Activated naive CD8-positive, alpha-beta T cell treated with anti-CD3 and anti-CD28 coated beads, Interleukin-2, amount 50 U/mL, for 24 hours (primary cell): ENCODE measurements around the gene DHX16.
A peak's percentile ranks its signal among the peaks of the same experiment; 100 is the strongest.

Experiments used
- ATAC-seq: fragments of 150-1000 bp; cut with Tn5 transposase; one replicate; pipeline ENCODE4 v1.10.0; 2021
- DNase-seq: peaks from one replicate; pipeline ENCODE4 v3.0.0; 2021
- H3K27ac Mint-ChIP-seq: one replicate; pipeline ENCODE4 v1.8.0; 2021; ENCODE audit warnings: mild to moderate bottlenecking, mixed read lengths
- H3K27me3 Mint-ChIP-seq: one replicate; pipeline ENCODE4 v1.8.0; 2021; ENCODE audit warnings: mixed read lengths
- H3K36me3 Mint-ChIP-seq: one replicate; pipeline ENCODE4 v1.8.0; 2021; ENCODE audit warnings: low read depth, mixed read lengths
- H3K4me1 Mint-ChIP-seq: one replicate; pipeline ENCODE4 v1.8.0; 2021; ENCODE audit warnings: mixed read lengths
- H3K4me3 Mint-ChIP-seq: one replicate; pipeline ENCODE4 v1.8.0; 2021; ENCODE audit warnings: mild to moderate bottlenecking, moderate library complexity, mixed read lengths
- H3K9me3 Mint-ChIP-seq: one replicate; pipeline ENCODE4 v1.8.0; 2021; ENCODE audit warnings: mixed read lengths

DHX16 gene

DNA sequence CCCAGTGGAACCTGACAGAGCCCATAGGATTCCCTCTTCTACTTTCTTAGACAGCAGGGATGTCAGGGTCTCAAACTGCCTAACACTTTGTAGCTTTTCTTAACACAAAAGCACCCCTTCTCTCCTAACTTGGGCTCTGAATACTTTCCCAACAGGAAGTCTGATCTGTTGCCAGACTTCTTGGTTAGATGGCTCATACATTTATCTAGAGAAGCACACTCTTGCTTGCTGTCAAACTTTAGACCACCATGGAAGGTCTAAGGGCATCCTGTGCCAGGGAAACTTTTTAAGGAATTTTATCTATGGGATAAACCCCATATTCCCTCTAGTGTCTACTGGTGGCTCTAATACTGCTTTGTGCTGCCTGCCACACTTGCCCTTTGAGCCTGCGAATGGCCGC is 29.1 kb downstream of the DHX16 start:
- ATAC-seq (no peak), DNase-seq (no peak)
- Mint-ChIP-seq H3K4me1 (peaks cover 33% of the 10 kb centered on the region), H3K27me3 (no peaks in the 10 kb centered on the region), H3K9me3 (no peaks in the 10 kb centered on the region), H3K36me3 (peaks cover 6% of the 10 kb centered on the region), H3K4me3 (no peak overlapping the region), H3K27ac (no peak overlapping the region)

DNA sequence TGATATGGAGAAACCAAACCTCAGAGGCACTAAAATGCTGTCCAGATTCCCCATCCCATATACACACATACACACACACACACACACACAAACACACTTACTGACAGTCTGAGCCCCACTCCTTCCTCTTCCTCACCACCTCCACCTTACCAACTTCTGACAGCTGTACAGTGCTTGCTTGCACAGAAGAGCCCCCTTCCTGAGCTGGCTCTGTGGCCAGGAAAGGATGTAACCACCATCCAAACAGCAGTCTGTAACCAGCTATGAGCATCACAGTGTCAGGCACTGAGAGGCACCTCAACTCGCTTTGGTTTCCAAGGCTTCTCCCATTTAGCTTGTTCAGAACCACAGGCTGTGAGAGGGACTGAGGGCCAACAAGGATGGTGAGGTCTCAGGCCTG is 31.8 kb downstream of the DHX16 start:
- no peaks in the 10 kb centered on the region for H3K9me3 Mint-ChIP-seq
- DNase-seq = no peak
- H3K27me3 Mint-ChIP-seq = no peaks in the 10 kb centered on the region
- H3K27ac Mint-ChIP-seq = no peak overlapping the region
- ATAC-seq = peak; percentile 30
- H3K36me3 Mint-ChIP-seq = peaks cover 5% of the 10 kb centered on the region
- no peak overlapping the region for H3K4me3 Mint-ChIP-seq
- H3K4me1 Mint-ChIP-seq = peaks cover 18% of the 10 kb centered on the region

DNA sequence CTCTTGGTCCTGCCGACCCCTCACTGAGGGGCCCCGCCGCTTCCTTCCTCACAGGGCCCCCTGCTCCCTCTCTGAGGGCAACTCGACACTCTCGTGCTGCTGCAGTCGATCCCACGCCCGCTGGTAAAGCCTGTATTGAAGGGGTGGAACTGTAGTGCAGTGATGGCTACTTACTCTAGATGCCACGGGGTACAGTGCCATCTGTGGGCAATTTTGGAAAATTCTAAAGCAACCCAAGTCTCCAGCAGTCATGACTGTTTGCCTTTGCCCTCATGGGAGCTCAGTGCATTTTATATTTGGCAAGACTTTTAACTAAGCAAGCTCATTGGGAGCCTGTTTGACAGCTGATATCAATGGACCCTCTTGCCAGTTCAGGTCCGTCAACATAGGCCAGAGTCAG is 32.3 kb downstream of the DHX16 start:
- Mint-ChIP-seq H3K4me1 (peaks cover 13% of the 10 kb centered on the region), H3K27ac (no peak overlapping the region), H3K4me3 (no peak overlapping the region), H3K36me3 (peaks cover 1% of the 10 kb centered on the region), H3K9me3 (no peaks in the 10 kb centered on the region), H3K27me3 (no peaks in the 10 kb centered on the region)
- ATAC-seq = peak; percentile 58
- DNase-seq = no peak

DNA sequence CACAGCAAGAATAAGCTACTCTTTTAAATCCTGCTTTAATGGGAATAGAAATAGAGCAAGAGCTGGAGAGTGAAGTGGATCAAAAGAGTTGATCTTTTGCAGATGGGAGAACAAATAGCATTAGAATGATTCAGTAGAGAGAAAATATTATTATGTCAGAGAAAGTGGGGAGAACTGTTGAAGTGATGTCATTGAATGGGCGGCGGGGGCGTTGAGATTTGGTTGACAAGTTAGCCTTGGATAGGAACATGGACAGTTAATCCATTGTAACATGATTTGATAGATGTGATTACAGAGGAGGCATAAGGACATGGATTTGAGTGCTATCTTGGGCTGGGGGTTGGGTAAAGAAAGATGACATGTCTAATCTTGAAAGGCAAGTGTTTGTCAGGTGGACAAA is 37.0 kb downstream of the DHX16 start:
- Mint-ChIP-seq H3K9me3 (no peaks in the 10 kb centered on the region), H3K4me3 (no peak overlapping the region), H3K27me3 (no peaks in the 10 kb centered on the region), H3K27ac (no peak overlapping the region), H3K36me3 (peaks cover 18% of the 10 kb centered on the region), H3K4me1 (peaks cover 4% of the 10 kb centered on the region)
- ATAC-seq = no peak
- no peak for DNase-seq

DNA sequence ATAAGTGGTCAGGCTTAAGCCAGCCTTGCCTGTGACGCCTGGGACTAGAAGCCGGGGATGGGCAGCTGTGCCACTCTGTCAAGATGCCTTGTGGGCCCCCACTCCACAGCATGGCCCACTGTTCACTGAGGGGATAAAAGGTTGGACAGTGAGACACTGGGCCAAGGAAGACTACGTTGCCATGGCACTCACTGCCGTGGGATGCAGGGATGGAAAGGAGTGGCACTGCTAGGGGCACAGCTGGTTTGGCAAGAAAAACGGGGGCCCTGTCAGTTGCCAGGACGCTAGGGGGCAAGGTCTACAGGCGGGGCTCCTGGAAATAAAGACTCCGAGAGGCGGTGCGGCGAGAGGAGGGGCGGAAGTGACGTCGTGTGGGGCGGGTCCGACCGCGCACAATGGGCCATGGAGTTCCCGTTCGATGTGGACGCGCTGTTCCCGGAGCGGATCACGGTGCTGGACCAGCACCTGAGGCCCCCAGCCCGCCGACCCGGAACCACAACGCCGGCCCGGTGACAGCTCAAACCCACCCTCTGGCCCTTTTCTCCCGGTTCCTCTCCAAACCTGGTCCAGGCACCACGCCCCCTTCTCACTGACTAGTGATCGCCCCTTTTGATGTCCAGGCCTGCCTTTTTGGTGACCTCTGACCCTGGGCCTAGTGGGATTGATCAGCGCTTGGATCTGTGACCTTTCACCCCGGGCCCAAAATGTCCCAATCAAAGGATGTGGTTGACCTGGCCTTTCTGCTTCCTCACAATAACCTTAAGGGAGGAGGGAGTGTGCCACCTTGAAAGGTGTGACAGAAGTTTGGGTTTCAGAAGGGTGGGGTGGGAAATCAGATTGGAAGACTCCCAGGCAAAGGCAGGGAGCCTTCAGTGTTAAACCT is 46.1 kb downstream of the DHX16 start, which contains the start of gene ATAT1:
Gene ATAT1, plus strand, starts transcription at position 391 of the 883 bp plus-strand sequence.
- Mint-ChIP-seq H3K27me3 (no peaks in the 10 kb centered on the region), H3K36me3 (peaks cover 38% of the 10 kb centered on the region), H3K4me3 (peak within 1 kb of the TSS; percentile 93), H3K4me1 (peaks cover 24% of the 10 kb centered on the region), H3K9me3 (no peaks in the 10 kb centered on the region), H3K27ac (peak within 1 kb of the TSS; percentile 92)
- DNase-seq = peak; percentile 90
- peak; percentile 98 for ATAC-seq

DNA sequence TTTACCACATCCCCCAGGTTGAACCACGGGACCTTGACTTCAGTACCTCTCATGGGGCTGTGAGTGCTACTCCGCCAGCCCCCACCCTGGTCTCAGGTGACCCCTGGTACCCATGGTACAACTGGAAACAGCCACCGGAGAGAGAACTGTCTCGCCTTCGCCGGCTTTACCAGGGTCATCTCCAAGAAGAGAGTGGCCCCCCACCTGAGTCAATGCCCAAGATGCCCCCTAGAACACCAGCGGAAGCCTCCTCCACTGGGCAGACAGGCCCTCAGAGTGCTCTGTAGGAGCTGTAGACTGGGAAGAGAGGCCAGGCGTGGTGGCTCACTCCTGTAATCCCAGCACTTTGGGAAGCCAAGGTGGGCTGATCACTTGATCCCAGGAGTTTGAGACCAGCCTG is 47.3 kb downstream of the DHX16 start:
- no peaks in the 10 kb centered on the region for H3K27me3 Mint-ChIP-seq
- H3K4me3 Mint-ChIP-seq = no peak overlapping the region
- H3K9me3 Mint-ChIP-seq = no peaks in the 10 kb centered on the region
- peaks cover 25% of the 10 kb centered on the region for H3K4me1 Mint-ChIP-seq
- H3K36me3 Mint-ChIP-seq = peaks cover 39% of the 10 kb centered on the region
- H3K27ac Mint-ChIP-seq = no peak overlapping the region
- no peak for DNase-seq
- no peak for ATAC-seq

DNA sequence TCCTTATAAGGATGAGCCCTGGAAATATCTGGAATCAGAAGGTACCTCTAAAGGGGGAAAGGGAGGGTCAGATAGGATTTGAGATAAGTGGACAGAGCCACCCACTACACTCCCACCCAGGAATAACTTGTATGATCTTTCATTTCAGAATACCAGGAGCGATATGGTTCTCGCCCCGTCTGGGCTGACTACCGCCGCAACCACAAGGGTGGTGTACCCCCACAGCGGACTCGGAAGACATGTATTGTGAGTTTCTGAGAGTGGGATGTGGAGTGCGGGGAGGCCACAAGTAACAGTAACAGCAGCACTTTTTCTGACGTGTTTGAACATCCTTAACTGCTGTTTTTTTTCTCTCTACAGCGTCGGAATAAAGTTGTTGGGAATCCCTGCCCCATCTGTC is 53.2 kb downstream of the DHX16 start:
- H3K27me3 Mint-ChIP-seq = peaks cover 4% of the 10 kb centered on the region
- peak overlapping the region; percentile 99 for H3K27ac Mint-ChIP-seq
- no peaks in the 10 kb centered on the region for H3K9me3 Mint-ChIP-seq
- DNase-seq (no peak), ATAC-seq (no peak)
- peaks cover 60% of the 10 kb centered on the region for H3K36me3 Mint-ChIP-seq
- peaks cover 34% of the 10 kb centered on the region for H3K4me1 Mint-ChIP-seq
- H3K4me3 Mint-ChIP-seq = peak overlapping the region; percentile 98

DNA sequence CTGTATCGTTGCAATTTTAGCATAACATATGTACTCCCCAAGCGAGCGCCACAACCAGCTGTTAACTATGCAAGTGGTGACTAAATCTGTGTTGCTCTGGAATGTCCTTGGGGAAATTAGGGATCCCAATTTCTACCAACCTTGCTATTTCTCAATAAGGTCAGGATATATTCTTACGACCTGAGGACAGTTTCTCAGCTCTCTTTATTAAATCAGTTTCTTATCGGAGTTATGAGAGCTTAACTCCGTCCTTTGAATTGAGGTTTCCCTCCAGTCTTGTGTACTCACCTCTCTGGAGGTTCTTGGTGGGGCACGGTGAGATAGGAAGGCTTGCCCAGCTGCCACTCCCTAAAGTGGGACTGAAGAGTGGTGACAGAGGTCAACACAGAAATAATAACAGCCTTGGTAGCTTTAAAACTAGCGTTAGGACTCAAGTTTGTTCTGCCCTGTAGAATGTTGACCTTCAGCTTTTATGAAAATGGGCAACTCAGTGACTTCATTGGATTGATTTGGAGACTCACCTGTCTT is 54.5 kb downstream of the DHX16 start:
- H3K4me1 Mint-ChIP-seq = peaks cover 46% of the 10 kb centered on the region
- no peak for DNase-seq
- peak overlapping the region; percentile 99 for H3K27ac Mint-ChIP-seq
- H3K36me3 Mint-ChIP-seq = peaks cover 70% of the 10 kb centered on the region
- peak overlapping the region; percentile 98 for H3K4me3 Mint-ChIP-seq
- H3K9me3 Mint-ChIP-seq = no peaks in the 10 kb centered on the region
- ATAC-seq = no peak
- peaks cover 4% of the 10 kb centered on the region for H3K27me3 Mint-ChIP-seq

DNA sequence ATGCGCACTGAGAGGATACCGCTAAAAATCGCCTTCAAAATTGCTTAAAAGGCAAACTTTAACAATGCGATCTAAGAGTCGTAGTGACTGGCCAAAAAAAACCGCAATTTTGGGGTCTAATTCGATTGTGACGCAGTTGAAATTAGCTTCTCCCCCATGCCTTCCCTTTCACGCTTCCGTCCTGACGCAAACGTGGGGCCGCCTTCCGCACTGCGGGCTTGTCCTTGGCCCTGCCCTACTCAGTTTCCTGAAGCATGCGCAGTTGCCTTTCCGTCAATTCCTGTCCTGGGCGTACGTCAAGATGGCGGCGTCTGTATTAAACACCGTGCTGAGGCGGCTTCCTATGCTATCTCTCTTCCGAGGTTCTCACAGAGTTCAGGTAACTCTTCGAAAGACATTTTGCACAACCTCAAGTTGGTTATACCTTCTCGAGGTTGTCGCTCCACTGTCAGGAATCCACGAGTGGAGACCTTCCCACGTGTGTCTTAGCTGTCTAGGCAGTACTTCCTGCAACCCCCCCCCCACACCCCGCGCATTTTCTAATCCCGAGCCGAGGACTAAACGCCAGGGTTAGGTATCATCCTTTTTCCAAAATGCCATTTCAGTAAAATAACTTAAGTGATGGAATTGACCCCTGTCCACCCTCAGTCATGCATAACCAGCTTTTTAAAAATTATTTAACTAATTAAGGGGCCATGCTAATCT is 55.1 kb downstream of the DHX16 start, which contains the start of gene MRPS18B:
Gene MRPS18B, plus strand, starts transcription at position 276 of the 705 bp plus-strand sequence. Its CDS starts 26 bp downstream, at position 302.
- Mint-ChIP-seq H3K36me3 (peaks cover 73% of the 10 kb centered on the region), H3K27ac (peak within 1 kb of the TSS; percentile 99), H3K4me3 (peak within 1 kb of the TSS; percentile 98), H3K4me1 (peaks cover 52% of the 10 kb centered on the region), H3K9me3 (no peaks in the 10 kb centered on the region), H3K27me3 (peaks cover 4% of the 10 kb centered on the region)
- peak; percentile 85 for ATAC-seq
- peak; percentile 97 for DNase-seq

DNA sequence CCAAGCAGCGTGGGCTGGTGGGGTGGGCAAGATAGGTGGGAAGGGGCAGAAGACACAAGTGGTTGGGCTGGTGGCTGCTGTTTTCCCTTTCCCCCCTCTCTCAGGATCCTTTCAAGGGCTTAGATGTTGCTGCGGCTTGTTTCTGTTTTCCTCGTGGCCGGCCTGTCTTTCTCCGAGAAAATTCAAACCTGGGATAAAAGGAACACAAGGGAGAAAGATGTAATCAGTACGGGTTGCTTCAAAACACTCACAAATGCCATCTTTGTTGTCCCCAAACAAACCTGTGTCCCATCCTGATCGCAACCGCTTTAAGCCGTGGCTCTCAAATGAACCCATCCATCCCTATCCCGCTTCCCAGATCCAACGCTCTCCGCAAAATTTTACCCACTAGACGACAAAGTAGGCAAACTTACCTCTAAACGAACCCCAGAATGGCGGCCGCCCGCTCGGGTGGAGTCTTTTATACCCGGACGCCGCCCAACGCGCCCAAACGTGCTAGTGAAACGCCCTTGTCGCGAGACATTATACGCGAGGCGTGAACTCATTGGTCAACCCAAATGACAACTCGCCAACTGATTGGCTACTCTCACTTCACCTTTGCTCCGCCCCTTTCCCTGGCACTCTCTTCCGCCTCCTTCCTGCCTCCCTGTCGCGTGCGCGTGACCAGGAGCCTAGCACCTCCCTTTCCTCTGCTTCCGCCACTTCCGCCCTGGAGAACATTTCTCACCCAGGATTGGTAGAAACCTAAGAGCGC is 55.8 kb downstream of the DHX16 start, which contains the start of gene PPP1R10:
Gene PPP1R10, minus strand, starts transcription at position 433 of the 754 bp plus-strand sequence. CDS start 7,299 bp downstream, outside the sequence.
- H3K4me1 Mint-ChIP-seq = peaks cover 57% of the 10 kb centered on the region

DNA sequence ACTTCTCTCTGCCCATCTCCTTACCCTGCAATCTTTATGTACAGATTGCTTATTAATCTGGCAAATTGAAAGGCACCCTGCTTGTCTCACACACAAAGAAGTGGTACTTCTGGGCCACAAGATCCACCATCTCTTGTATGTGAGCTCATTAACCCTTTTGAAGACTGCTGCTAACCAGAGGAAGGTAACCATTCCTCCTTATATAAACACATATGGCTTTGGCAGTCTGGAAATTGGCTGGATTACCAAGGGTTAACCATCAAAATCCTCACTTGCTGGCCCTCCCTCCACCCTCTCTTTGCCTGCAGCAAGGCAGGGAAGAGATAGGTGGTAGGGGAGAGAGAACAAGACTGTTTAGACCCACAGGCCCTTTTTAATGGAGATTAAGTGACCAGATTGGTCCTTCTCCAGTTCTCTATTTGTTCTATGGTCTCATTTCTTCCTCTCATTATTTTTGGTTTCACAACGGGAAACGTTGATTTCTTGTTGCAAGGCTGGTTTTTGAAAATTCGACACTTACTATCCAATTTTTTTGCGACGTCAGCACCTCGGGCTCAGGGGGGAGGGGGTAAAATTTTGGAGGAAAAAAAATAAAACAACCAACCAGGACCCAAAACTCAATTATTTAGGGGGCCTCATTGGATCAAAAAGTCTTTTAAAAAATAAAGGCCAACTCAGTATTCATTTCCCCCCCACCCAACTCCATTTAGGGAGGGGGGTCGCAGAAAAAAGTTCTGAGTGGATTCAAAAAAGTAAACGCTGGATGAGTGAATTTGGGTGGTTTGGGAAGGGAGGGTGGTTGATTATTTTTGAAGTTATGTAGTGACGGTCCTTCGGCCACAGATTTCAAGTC is 56.6 kb downstream of the DHX16 start:
- H3K4me3 Mint-ChIP-seq = peak overlapping the region; percentile 98
- peaks cover 78% of the 10 kb centered on the region for H3K36me3 Mint-ChIP-seq
- ATAC-seq = no peak
- H3K9me3 Mint-ChIP-seq = no peaks in the 10 kb centered on the region
- no peak for DNase-seq
- peaks cover 62% of the 10 kb centered on the region for H3K4me1 Mint-ChIP-seq
- peak overlapping the region; percentile 99 for H3K27ac Mint-ChIP-seq
- H3K27me3 Mint-ChIP-seq = peaks cover 4% of the 10 kb centered on the region

More for the DNA sequence above, 55.8 kb downstream of the DHX16 start, which contains the start of gene PPP1R10:
- DNase-seq (peak; percentile 96), ATAC-seq (peak; percentile 83)
- peaks cover 4% of the 10 kb centered on the region for H3K27me3 Mint-ChIP-seq
- no peaks in the 10 kb centered on the region for H3K9me3 Mint-ChIP-seq
- H3K27ac Mint-ChIP-seq = peak within 1 kb of the TSS; percentile 99
- peak within 1 kb of the TSS; percentile 98 for H3K4me3 Mint-ChIP-seq
- peaks cover 75% of the 10 kb centered on the region for H3K36me3 Mint-ChIP-seq

DNA sequence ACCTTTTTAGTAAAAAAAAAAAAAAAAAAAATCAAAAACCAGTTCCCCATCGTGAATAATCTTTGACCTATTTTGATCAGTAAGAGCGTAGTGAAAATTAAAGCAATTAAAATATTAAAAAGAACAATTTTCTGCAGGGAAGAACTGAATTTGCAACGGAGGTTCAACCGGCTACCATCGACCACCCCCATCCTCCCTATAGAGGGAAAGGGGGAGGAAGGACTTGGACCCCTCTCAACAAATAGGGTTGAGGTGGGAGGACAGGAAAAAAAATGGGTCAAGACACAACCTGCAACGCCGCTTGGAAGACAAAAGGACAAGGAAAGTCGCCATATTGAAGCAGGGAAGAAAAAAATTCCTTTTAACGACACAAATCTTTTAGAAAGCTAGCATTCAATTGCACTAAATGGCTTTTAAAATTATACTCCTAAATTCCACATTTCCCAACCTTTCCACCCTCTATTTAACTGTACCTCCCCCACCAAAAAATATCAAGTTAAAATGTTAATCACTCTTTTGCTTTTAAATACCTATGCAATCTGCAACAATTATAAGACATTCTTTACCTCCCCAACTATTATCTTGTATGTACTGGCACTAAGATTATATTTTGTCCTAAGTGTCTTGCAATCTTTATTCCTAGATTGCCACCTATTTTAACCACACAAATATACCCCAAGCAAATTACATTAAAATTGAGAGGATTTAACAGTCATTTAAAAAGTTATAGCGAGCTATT is 57.4 kb downstream of the DHX16 start:
- Mint-ChIP-seq H3K36me3 (peaks cover 78% of the 10 kb centered on the region), H3K27ac (peak overlapping the region; percentile 99), H3K4me1 (peaks cover 70% of the 10 kb centered on the region), H3K9me3 (no peaks in the 10 kb centered on the region), H3K27me3 (peaks cover 4% of the 10 kb centered on the region), H3K4me3 (peak overlapping the region; percentile 98)
- ATAC-seq (no peak), DNase-seq (peak; percentile 35)

DNA sequence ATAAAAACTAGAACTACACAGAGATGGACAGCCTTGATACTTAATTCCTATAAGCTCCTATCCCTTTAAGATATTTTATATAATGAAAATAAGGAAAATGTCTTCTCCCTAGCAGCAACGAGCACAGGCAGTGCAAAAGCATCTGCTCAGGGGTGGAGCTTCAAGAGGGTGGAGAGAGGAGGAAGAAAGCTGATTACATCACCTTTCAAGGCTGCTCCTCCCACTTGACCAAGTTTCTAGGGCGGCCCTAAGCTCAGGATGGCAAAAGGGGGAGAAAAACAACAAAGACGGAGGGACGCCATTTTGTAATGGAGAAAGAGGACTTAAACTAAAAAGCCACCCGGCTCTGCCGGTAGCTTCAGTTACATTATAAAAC is 58.0 kb downstream of the DHX16 start:
- Mint-ChIP-seq H3K9me3 (no peaks in the 10 kb centered on the region), H3K27me3 (peaks cover 4% of the 10 kb centered on the region), H3K4me1 (peaks cover 70% of the 10 kb centered on the region), H3K4me3 (peak overlapping the region; percentile 98), H3K36me3 (peaks cover 83% of the 10 kb centered on the region), H3K27ac (peak overlapping the region; percentile 99)
- ATAC-seq (peak; percentile 64), DNase-seq (peak; percentile 78)
